Upper lobe of right lung (tissue), 1 donor: ENCODE measurements around the gene PSME4. TPM values are rescaled to one million over a fixed set of nuclear protein-coding genes. Genes with fewer than 3 reads are reported as not detected.
"Not testable (repeated sequence)": the region's sequence is repeated elsewhere in the genome, so short reads cannot be mapped to it uniquely, and the experiment has no call there.

Experiments used
- ATAC-seq: fragments of 200-7000 bp; cut with Tn5 transposase; one replicate; pipeline ENCODE4 v1.9.1; 2020; ENCODE audit warnings: mild to moderate bottlenecking, moderate library complexity
- DNase-seq: peaks from one replicate; pipeline ENCODE4 v3.0.0-alpha.2; 2020
- H3K27ac ChIP-seq: fragments of 200-600 bp; one replicate; pipeline ENCODE4 v1.8.0; 2022
- H3K27me3 ChIP-seq: fragments of 200-600 bp; one replicate; pipeline ENCODE4 v1.8.0; 2022; ENCODE audit warnings: mild to moderate bottlenecking
- H3K36me3 ChIP-seq: fragments of 200-600 bp; one replicate; pipeline ENCODE4 v1.8.0; 2022
- H3K4me1 ChIP-seq: fragments of 200-600 bp; one replicate; pipeline ENCODE4 v1.8.0; 2022
- H3K4me3 ChIP-seq: fragments of 200-600 bp; one replicate; pipeline ENCODE4 v1.8.0; 2022; ENCODE audit warnings: mild to moderate bottlenecking
- H3K9me3 ChIP-seq: fragments of 200-600 bp; one replicate; pipeline ENCODE4 v1.8.0; 2022
- intact Hi-C: fragments of 100-400 bp; cut with DNase I; formaldehyde crosslinking; loops from one replicate; pipeline ENCODE4 v1.11.0; 2022
- total RNA-seq: library from RNA; stranded (reverse); fragmentation: NEBNext Ultra II Directional; extraction: Animal tissue kit (Norgen Biotek cat#: 25700); gene quantifications from one replicate; pipeline ENCODE4 v1.2.1, GENCODE V29; 2021
- TF ChIP-seq, protein P1 (sequence below): fragments of 200-600 bp; IDR thresholded peaks from one replicate; pipeline ENCODE4 v1.8.0; 2022; ENCODE audit warnings: antibody characterized with exemption
- donor health status: DM: no; HTN: yes; CAD: no; lungs with severe emphysema.

Gene PSME4
- total RNA-seq, 1 donor from 2014 or later, result 44.5 TPM

DNA sequence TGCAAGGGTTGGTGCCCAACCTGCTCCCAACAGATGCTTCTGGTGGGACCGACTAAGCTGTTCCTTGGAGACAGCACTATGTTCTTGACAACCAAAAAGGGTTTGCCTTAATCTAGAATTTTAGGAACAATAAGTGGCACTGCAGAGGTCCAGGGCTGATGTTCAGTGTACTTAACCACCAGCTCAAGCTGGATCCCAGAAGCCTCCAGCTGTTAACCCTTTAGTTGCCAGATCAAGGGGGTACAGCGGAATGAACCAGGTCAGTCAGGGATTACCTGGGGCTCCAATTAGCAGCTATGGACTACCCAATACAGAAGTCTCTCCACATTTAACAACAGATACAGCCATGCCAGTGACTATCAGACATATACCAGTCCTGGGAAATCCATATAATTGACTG, 114.5 kb downstream of the PSME4 start:
- Histone ChIP-seq H3K27ac (no peak overlapping the region), H3K36me3 (peaks cover 16% of the 10 kb centered on the region), H3K4me3 (no peak overlapping the region), H3K4me1 (peaks cover 4% of the 10 kb centered on the region), H3K27me3 (no peaks in the 10 kb centered on the region), H3K9me3 (no peaks in the 10 kb centered on the region)
- DNase-seq, result no peak
- TF ChIP-seq, protein P1, sequence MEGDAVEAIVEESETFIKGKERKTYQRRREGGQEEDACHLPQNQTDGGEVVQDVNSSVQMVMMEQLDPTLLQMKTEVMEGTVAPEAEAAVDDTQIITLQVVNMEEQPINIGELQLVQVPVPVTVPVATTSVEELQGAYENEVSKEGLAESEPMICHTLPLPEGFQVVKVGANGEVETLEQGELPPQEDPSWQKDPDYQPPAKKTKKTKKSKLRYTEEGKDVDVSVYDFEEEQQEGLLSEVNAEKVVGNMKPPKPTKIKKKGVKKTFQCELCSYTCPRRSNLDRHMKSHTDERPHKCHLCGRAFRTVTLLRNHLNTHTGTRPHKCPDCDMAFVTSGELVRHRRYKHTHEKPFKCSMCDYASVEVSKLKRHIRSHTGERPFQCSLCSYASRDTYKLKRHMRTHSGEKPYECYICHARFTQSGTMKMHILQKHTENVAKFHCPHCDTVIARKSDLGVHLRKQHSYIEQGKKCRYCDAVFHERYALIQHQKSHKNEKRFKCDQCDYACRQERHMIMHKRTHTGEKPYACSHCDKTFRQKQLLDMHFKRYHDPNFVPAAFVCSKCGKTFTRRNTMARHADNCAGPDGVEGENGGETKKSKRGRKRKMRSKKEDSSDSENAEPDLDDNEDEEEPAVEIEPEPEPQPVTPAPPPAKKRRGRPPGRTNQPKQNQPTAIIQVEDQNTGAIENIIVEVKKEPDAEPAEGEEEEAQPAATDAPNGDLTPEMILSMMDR, result no peak
- intact Hi-C loops, result no loop called here
- no peak for ATAC-seq

DNA sequence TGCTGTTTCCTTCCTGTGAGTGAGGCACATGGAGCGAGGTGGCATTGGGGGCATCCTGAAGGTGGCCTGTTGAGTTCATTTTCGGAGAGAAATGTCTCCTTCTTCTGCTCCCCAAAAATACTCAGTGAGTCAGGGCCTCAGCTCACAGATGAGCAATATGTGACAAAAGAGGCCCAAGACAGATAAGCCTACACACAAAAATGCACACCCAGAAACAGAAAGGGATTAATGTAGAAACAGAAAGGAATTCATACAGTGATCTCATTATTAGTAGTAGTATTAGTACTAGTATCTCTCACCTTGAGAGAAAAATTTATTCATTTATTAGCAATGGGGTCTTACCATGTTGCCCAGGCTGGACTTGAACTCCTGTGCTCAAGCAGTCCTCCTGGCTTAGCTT, 116.1 kb downstream of the PSME4 start:
- Histone ChIP-seq H3K27me3 (no peaks in the 10 kb centered on the region), H3K36me3 (peaks cover 17% of the 10 kb centered on the region), H3K4me1 (no peaks in the 10 kb centered on the region), H3K27ac (no peak overlapping the region), H3K4me3 (no peak overlapping the region), H3K9me3 (no peaks in the 10 kb centered on the region)
- ATAC-seq, result no peak
- TF ChIP-seq, protein P1, result no peak
- no peak for DNase-seq
- intact Hi-C loops, result no loop called here

DNA sequence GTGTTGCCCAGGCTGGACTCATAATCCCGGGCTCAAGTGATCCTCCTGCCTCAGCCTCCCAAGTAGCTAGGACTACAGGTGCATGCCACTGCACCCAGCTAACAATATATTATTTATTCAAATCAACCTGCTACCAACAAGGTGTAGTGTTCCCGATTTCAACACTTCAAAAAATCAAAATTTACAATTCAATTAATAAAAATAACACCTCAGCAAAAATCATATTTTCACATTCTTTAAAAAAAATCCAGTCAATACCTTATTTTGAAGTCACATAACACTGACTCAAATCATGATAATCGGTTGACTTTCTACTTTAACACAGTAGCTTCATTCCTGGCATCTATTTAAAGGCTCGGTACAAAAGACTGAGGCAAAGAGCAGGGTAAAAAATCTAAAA, 118.3 kb downstream of the PSME4 start:
- H3K36me3 ChIP-seq, result peaks cover 23% of the 10 kb centered on the region
- H3K4me1 ChIP-seq, result no peaks in the 10 kb centered on the region
- H3K9me3 ChIP-seq, result no peaks in the 10 kb centered on the region
- TF ChIP-seq, protein P1, result no peak
- intact Hi-C loops, result no loop called here
- H3K27ac ChIP-seq, result no peak overlapping the region
- H3K27me3 ChIP-seq, result no peaks in the 10 kb centered on the region
- H3K4me3 ChIP-seq, result no peak overlapping the region
- ATAC-seq (no peak), DNase-seq (no peak)

DNA sequence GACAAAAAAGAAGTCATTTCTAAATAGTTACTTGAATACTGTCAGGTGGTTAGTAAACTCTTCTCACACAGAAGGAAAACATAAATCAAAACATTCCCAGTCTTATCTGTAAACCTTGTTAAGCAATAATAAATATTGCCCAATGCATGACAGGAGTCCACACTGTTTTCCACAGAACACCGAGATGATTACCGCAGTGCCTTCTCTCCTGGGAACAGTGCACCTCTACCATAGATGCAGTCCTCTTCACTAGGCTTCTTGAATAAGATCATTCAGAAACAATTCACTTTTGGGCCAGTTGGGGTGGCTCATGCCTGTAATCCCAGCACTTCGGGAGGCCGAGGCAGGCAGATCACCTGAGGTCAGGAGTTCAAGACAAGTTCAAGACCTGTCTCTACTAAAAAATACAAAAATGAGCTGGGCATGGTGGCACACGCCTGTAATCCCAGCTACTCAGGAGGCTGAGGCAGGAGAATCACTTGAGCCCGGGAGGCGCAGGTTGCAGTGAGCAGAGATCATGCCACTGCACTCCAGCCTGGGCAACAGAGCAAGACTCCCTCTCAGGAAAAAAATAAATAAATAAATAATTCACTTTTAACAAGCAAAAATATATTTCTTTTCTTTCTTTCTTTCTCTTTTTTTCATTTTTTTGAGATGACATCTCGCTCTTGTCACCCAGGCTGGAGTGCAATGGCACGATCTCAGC, 119.6 kb downstream of the PSME4 start:
- H3K27me3 ChIP-seq, H3K4me3 ChIP-seq, H3K9me3 ChIP-seq, DNase-seq, ATAC-seq, H3K27ac ChIP-seq, intact Hi-C loops, H3K4me1 ChIP-seq: not testable (repeated sequence)
- peaks cover 23% of the 10 kb centered on the region for H3K36me3 ChIP-seq

DNA sequence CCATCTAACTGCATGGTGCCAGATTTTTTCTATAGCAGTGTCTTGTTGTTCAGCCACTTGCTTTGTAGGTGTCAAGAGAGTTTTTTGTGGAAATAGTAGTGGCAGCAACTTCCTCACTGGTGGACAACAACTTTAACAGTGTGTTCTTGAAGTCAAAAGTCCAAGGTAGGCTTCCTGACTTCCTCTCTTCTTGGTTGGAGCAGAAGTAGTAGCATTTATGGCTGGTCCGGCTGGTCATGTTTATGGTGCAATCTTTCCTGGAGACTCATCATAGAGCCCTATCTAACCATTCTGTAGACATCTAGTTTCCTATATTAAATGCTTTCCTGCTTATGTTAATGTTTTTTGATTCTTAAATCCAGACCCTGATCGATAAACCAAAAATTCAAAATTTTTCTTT, 122.7 kb downstream of the PSME4 start:
- Histone ChIP-seq H3K4me3 (no peak overlapping the region), H3K4me1 (no peaks in the 10 kb centered on the region), H3K9me3 (no peaks in the 10 kb centered on the region), H3K27me3 (no peaks in the 10 kb centered on the region), H3K36me3 (peaks cover 9% of the 10 kb centered on the region), H3K27ac (no peak overlapping the region)
- ATAC-seq (peak; percentile 30), DNase-seq (no peak)
- intact Hi-C loops, result no loop called here
- TF ChIP-seq, protein P1, result no peak

DNA sequence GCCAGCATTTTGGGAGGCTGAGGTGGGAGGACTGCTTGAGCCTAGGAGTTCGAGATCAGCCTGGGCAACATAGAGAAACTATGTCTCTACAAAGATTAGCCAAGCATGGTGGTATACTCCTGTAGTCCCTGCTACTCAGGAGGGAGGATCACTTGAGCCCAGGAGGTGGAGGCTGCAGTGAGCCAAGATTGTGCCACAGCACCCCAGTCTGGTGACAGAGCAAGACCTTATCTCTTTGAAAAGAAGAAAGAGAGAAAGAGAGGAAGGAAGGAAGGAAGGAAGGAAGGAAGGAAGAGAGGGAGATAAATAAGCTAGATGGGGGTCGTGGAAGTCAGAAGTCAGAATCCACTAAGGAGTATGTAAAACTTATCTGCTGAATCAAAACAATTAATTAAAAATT, 127.2 kb downstream of the PSME4 start:
- ATAC-seq (no peak), DNase-seq (no peak)
- H3K9me3 ChIP-seq, result no peaks in the 10 kb centered on the region
- TF ChIP-seq, protein P1, result no peak
- H3K4me1 ChIP-seq, result no peaks in the 10 kb centered on the region
- no peak overlapping the region for H3K27ac ChIP-seq
- H3K27me3 ChIP-seq, result no peaks in the 10 kb centered on the region
- H3K4me3 ChIP-seq, result no peak overlapping the region
- H3K36me3 ChIP-seq, result no peaks in the 10 kb centered on the region
- intact Hi-C loops, result no loop called here
